H1 (cell line): ENCODE measurements around the gene TRIM47. TPM values are rescaled to one million over a fixed set of nuclear protein-coding genes. Genes with fewer than 3 reads are reported as not detected.
"Not testable (repeated sequence)": the region's sequence is repeated elsewhere in the genome, so short reads cannot be mapped to it uniquely, and the experiment has no call there.

Experiments used
- CTCF ChIA-PET: fragments of 300-600 bp; sonication (Branson Sonifier 250); formaldehyde crosslinking; loops from one replicate; lab custom pipeline; 2021; ENCODE audit not compliant: partially characterized antibody; lab: Charles Lee
- POLR2A ChIA-PET: fragments of 300-600 bp; sonication (Branson Sonifier 250); formaldehyde crosslinking; loops from one replicate; lab custom pipeline; 2021; ENCODE audit warnings: inconsistent platforms; ENCODE audit not compliant: partially characterized antibody; lab: Charles Lee
- DNase-seq, 2 experiments: peaks; one replicate each; pipeline versions ENCODE4 v3.0.0 to v3.0.0-alpha.2; 2010 to 2022; ENCODE audit warnings: low spot score in 2 of 2, low read depth in 1 of 2, mixed read lengths in 1 of 2
- FAIRE-seq: peaks from 2 replicates; lab custom pipeline; 2011; peaks lifted over from hg19 to GRCh38; lab: Jason Lieb, UNC
- H2AFZ ChIP-seq: 2 replicates; pipeline ENCODE4 v1.8.1; 2012; ENCODE audit warnings: low read length, inconsistent platforms
- H2AK5ac ChIP-seq: 2 replicates; pipeline ENCODE4 v1.6.1; 2013; ENCODE audit warnings: low read depth, low read length
- H2BK120ac ChIP-seq: replicated peaks from 2 replicates; pipeline ENCODE3; 2013; ENCODE audit warnings: low read depth, low read length, inconsistent platforms
- H2BK12ac ChIP-seq: 2 replicates; pipeline ENCODE4 v1.6.1; 2013; ENCODE audit warnings: low read depth, low read length
- H2BK15ac ChIP-seq: 2 replicates; pipeline ENCODE4 v1.6.1; 2013; ENCODE audit warnings: low read length
- H2BK20ac ChIP-seq: 2 replicates; pipeline ENCODE4 v1.6.1; 2013; ENCODE audit warnings: low read length
- H2BK5ac ChIP-seq: 2 replicates; pipeline ENCODE4 v1.6.1; 2013; ENCODE audit warnings: low read depth, low read length
- H3K14ac ChIP-seq: 2 replicates; pipeline ENCODE4 v1.6.1; 2013; ENCODE audit warnings: inconsistent platforms; ENCODE audit not compliant: insufficient read length
- H3K18ac ChIP-seq: 2 replicates; pipeline ENCODE4 v1.6.1; 2013; ENCODE audit warnings: low read length; ENCODE audit errors: extremely low read depth
- H3K23ac ChIP-seq: 2 replicates; pipeline ENCODE4 v1.6.1; 2013; ENCODE audit warnings: inconsistent platforms; ENCODE audit not compliant: insufficient read length
- H3K23me2 ChIP-seq: 2 replicates; pipeline ENCODE4 v1.6.1; 2013; ENCODE audit warnings: low read depth, low read length
- H3K27ac ChIP-seq: 2 replicates; pipeline ENCODE4 v1.6.1; 2011; ENCODE audit warnings: low read depth, low read length, inconsistent platforms
- H3K27me3 ChIP-seq, 4 experiments: replicated peaks in 1 of 4; 1 replicate in 1 of 4; 2 replicates in 3 of 4; pipeline versions ENCODE4 v1.6.1 to v1.8.1; 2011 to 2013; ENCODE audit warnings: low read length in 3 of 4, mild to moderate bottlenecking in 3 of 4, inconsistent platforms in 2 of 4, mixed read lengths in 2 of 4, moderate library complexity in 1 of 4; ENCODE audit not compliant: control insufficient read depth in 3 of 4, insufficient read depth in 3 of 4; ENCODE audit errors: extremely low read depth in 1 of 4
- H3K36me3 ChIP-seq, 4 experiments: 2 replicates each; pipeline versions ENCODE4 v1.6.1 to v1.8.1; 2011 to 2013; ENCODE audit warnings: mild to moderate bottlenecking in 4 of 4, low read length in 3 of 4, moderate library complexity in 2 of 4, control low read depth in 1 of 4, inconsistent platforms in 1 of 4; ENCODE audit not compliant: insufficient read depth in 4 of 4, control insufficient read depth in 2 of 4
- H3K4ac ChIP-seq: replicated peaks from 2 replicates; pipeline ENCODE3; 2013; ENCODE audit warnings: low read length, low read depth, mixed read lengths, inconsistent platforms; ENCODE audit not compliant: insufficient read length
- H3K4me1 ChIP-seq, 4 experiments: replicated peaks in 1 of 4; 1 replicate in 1 of 4; 2 replicates in 3 of 4; pipeline versions ENCODE4 v1.6.1 to v1.8.1; 2011 to 2013; ENCODE audit warnings: low read length in 3 of 4, inconsistent platforms in 2 of 4, mixed read lengths in 1 of 4; ENCODE audit not compliant: insufficient read depth in 4 of 4, control insufficient read depth in 3 of 4
- H3K4me2 ChIP-seq, 2 experiments: 2 replicates each; pipeline versions ENCODE4 v1.6.1 to v1.8.1; 2011 to 2013; ENCODE audit warnings: low read depth in 2 of 2, low read length in 2 of 2, control low read depth in 1 of 2, inconsistent platforms in 1 of 2, mild to moderate bottlenecking in 1 of 2; ENCODE audit not compliant: insufficient read depth in 1 of 2
- H3K4me3 ChIP-seq, 4 experiments: fragments of 200-600, 300-600 bp in 1 of 4; sonication (generic), shearing (Covaris generic), sonication (Bioruptor Twin) in 1 of 4; 2 replicates each; pipeline versions ENCODE4 v1.5.1 to v1.8.1; 2011 to 2016; ENCODE audit warnings: low read length in 4 of 4, low read depth in 3 of 4, control low read depth in 2 of 4, inconsistent platforms in 2 of 4, mild to moderate bottlenecking in 2 of 4, mixed read lengths in 1 of 4, moderate library complexity in 1 of 4; ENCODE audit not compliant: insufficient read depth in 2 of 4; ENCODE audit errors: extremely low read depth in 1 of 4
- H3K56ac ChIP-seq: replicated peaks from 2 replicates; pipeline ENCODE3; 2013; ENCODE audit warnings: low read depth, mild to moderate bottlenecking, mixed read lengths, low read length, inconsistent platforms; ENCODE audit not compliant: insufficient read length
- H3K79me1 ChIP-seq: 2 replicates; pipeline ENCODE4 v1.6.1; 2013; ENCODE audit warnings: low read depth, low read length, control low read depth
- H3K79me2 ChIP-seq, 2 experiments: 2 replicates each; pipeline versions ENCODE4 v1.6.1 to v1.8.1; 2012 to 2013; ENCODE audit warnings: low read length in 2 of 2, mild to moderate bottlenecking in 2 of 2, inconsistent platforms in 1 of 2; ENCODE audit not compliant: insufficient read depth in 2 of 2, control insufficient read depth in 1 of 2
- H3K9ac ChIP-seq, 4 experiments: replicated peaks in 1 of 4; 1 replicate in 1 of 4; 2 replicates in 3 of 4; pipeline versions ENCODE4 v1.6.1 to v1.8.1; 2011 to 2013; ENCODE audit warnings: low read depth in 3 of 4, low read length in 3 of 4, control low read depth in 2 of 4, mild to moderate bottlenecking in 2 of 4, moderate library complexity in 2 of 4, inconsistent platforms in 1 of 4; ENCODE audit errors: extremely low read depth in 1 of 4
- H3K9me3 ChIP-seq, 2 experiments: 2 replicates each; pipeline versions ENCODE4 v1.6.1 to v1.8.1; 2012 to 2013; ENCODE audit warnings: mild to moderate bottlenecking in 2 of 2, moderate library complexity in 2 of 2, control low read depth in 1 of 2, inconsistent platforms in 1 of 2, low read depth in 1 of 2, low read length in 1 of 2, mixed read lengths in 1 of 2; ENCODE audit not compliant: insufficient read depth in 2 of 2
- H4K20me1 ChIP-seq, 2 experiments: replicated peaks in 1 of 2; 2 replicates each; pipeline versions ENCODE3 to v1.8.1; 2011 to 2013; ENCODE audit warnings: inconsistent platforms in 2 of 2, low read length in 2 of 2, mild to moderate bottlenecking in 1 of 2; ENCODE audit not compliant: insufficient read depth in 2 of 2, control insufficient read depth in 1 of 2
- H4K5ac ChIP-seq: 2 replicates; pipeline ENCODE4 v1.6.1; 2013; ENCODE audit warnings: low read length, low read depth, mixed read lengths, inconsistent platforms; ENCODE audit not compliant: insufficient read length
- H4K8ac ChIP-seq: 2 replicates; pipeline ENCODE4 v1.8.0; 2013; ENCODE audit warnings: mild to moderate bottlenecking, moderate library complexity, low read length, inconsistent platforms; ENCODE audit not compliant: insufficient read depth; ENCODE audit errors: extremely low read depth
- H4K91ac ChIP-seq: replicated peaks from 2 replicates; pipeline ENCODE3; 2013; ENCODE audit warnings: low read length, mixed read lengths, inconsistent platforms; ENCODE audit not compliant: insufficient read length
- WGBS, 2 experiments: shearing (Covaris generic) in 1 of 2; methylation state at CpG; one replicate each; pipeline versions ENCODE4 v1.1.6 to v1.1.7; 2013 to 2015; ENCODE audit warnings: low lambda C conversion rate in 2 of 2, mixed read lengths in 2 of 2, inconsistent platforms in 1 of 2, low coverage in 1 of 2, missing lambda C conversion rate in 1 of 2; ENCODE audit not compliant: insufficient replicate concordance in 2 of 2, insufficient coverage in 1 of 2, insufficient read length in 1 of 2; ENCODE audit errors: extremely low coverage in 1 of 2, missing lambda C conversion rate in 1 of 2; 5-methylcytosine and 5-hydroxymethylcytosine counted together
- polyA plus RNA-seq, 7 experiments: library from polyadenylated mRNA; depleted of rRNA in 3 of 7; stranded (reverse) in 5 of 7; unstranded in 2 of 7; fragments of >200 nt in 5 of 7; fragments of 200-250 nt in 2 of 7; gene quantifications; 1 replicate in 5 of 7; 2 replicates in 1 of 7; 4 replicates in 1 of 7; pipeline versions ENCODE4 v1.2.1 to v1.2.3, GENCODE V29; 2011 to 2013; ENCODE audit warnings: missing spikeins in 2 of 7, mixed read lengths in 2 of 7
- total RNA-seq: library from RNA; stranded (reverse); fragmentation: NEBNext Ultra II Directional; extraction: Animal tissue kit (Norgen Biotek cat#: 25700); gene quantifications from 2 replicates; pipeline ENCODE4 v1.2.1, GENCODE V29; 2021

The TRIM47 gene
- total and polyA plus RNA-seq, 2 of the 8 experiments (the other 6 are each of a cell fraction or from before 2014, with no cell fraction given) = 6.3 to 6.4 TPM

GRCh38 chr17:75868730-75869281 is 9.6 kb downstream of the TRIM47 start:
- H4K91ac ChIP-seq, H3K4me2 ChIP-seq, H3K56ac ChIP-seq, H2AFZ ChIP-seq, FAIRE-seq, H3K27ac ChIP-seq, H2BK20ac ChIP-seq, H3K4ac ChIP-seq, H4K8ac ChIP-seq, H3K18ac ChIP-seq, H2AK5ac ChIP-seq, H3K23me2 ChIP-seq, H2BK120ac ChIP-seq, H3K9ac ChIP-seq, H2BK5ac ChIP-seq, H3K9me3 ChIP-seq, H4K5ac ChIP-seq, H3K4me1 ChIP-seq, H3K23ac ChIP-seq, H3K14ac ChIP-seq, H3K4me3 ChIP-seq, H3K79me2 ChIP-seq, H2BK15ac ChIP-seq, H3K27me3 ChIP-seq, H3K79me1 ChIP-seq, H3K36me3 ChIP-seq, DNase-seq, H4K20me1 ChIP-seq: not testable (repeated sequence)
- POLR2A ChIA-PET = interaction anchor here (0.8 to 1.7 kb wide), 4 partner anchors 10 to 100 kb away, joined by 3 to 5 read pairs (median 3); no protein-coding TSS in a partner anchor
- CTCF ChIA-PET = interaction anchor here (1.3 to 11.3 kb wide), 4 partner anchors 7 to 23 kb away, joined by 4 to 157 read pairs (median 10); partner anchors contain the start of gene WBP2
- WGBS, 2 experiments = 92% methylated on average over 12 of the region's 12 CpGs; no CpG with 5 or more reads in 1 of the 2 experiments
- H2BK12ac ChIP-seq = 0 out of 2 replicates have a peak overlapping the region, but pooled peaks have one; percentile 35
